OCI-LY7 (cell line): Measurements from ENCODE around the gene CCDC15. TPM values are rescaled to one million over a fixed set of nuclear protein-coding genes. Genes with fewer than 3 reads are reported as not detected.
"Not testable (repeated sequence)": the region's sequence is repeated elsewhere in the genome, so short reads cannot be mapped to it uniquely, and the experiment has no call there.

Experiments
- BruUV-seq: library from RNA; stranded (reverse); fragments of 400-500 nt; replicated peaks from 2 replicates; lab custom pipeline; 2021; lab: Mats Ljungman, UMichigan
- CTCF ChIA-PET: fragments of 300-600 bp; sonication (Branson Sonifier 250); formaldehyde crosslinking; loops from one replicate; lab custom pipeline; 2022; ENCODE audit warnings: antibody characterized with exemption; ENCODE audit not compliant: unreplicated experiment; lab: Charles Lee
- POLR2A ChIA-PET: fragments of 300-600 bp; sonication (Branson Sonifier 250); formaldehyde crosslinking; loops from one replicate; lab custom pipeline; 2022; ENCODE audit warnings: antibody characterized with exemption; lab: Charles Lee
- DNase-seq: peaks from one replicate; pipeline ENCODE4 v3.0.0-alpha.2; 2015; ENCODE audit warnings: low spot score
- H2AFZ ChIP-seq: fragments of 200-600 bp; sonication (generic), shearing (Covaris generic); 2 replicates; pipeline ENCODE4 v1.6.1; 2014; ENCODE audit warnings: mild to moderate bottlenecking, antibody characterized with exemption, low read length, moderate library complexity
- H3K27ac ChIP-seq: fragments of 200-600 bp; sonication (generic); 2 replicates; pipeline ENCODE4 v1.5.1; 2014; ENCODE audit warnings: mixed run types, low read depth, mild to moderate bottlenecking, moderate library complexity, low read length, inconsistent platforms; ENCODE audit not compliant: poor library complexity, severe bottlenecking
- H3K36me3 ChIP-seq: fragments of 200-600 bp; sonication (generic); 2 replicates; pipeline ENCODE4 v1.6.1; 2014; ENCODE audit warnings: mild to moderate bottlenecking, antibody characterized with exemption, low read length, moderate library complexity, mixed read lengths; ENCODE audit not compliant: insufficient read depth
- H3K4me1 ChIP-seq: fragments of 200-600 bp; sonication (generic); 2 replicates; pipeline ENCODE4 v1.5.1; 2014; ENCODE audit warnings: mild to moderate bottlenecking, low read length; ENCODE audit not compliant: insufficient read depth, poor library complexity, severe bottlenecking
- H3K4me2 ChIP-seq: fragments of 200-600 bp; sonication (generic); 2 replicates; pipeline ENCODE4 v1.6.1; 2014; ENCODE audit warnings: mild to moderate bottlenecking, low read length
- H3K4me3 ChIP-seq: fragments of 200-600 bp; sonication (generic); 2 replicates; pipeline ENCODE4 v1.5.1; 2014; ENCODE audit warnings: mild to moderate bottlenecking, low read depth, low read length; ENCODE audit not compliant: poor library complexity, severe bottlenecking
- H3K79me2 ChIP-seq: fragments of 200-600 bp; sonication (generic); 2 replicates; pipeline ENCODE4 v1.6.1; 2016; ENCODE audit warnings: low read depth, mild to moderate bottlenecking, low read length, moderate library complexity, mixed read lengths; ENCODE audit not compliant: insufficient read depth
- H3K9me2 ChIP-seq: fragments of 200-600 bp; sonication (generic); 2 replicates; pipeline ENCODE4 v1.6.1; 2016; ENCODE audit warnings: mild to moderate bottlenecking, low read length, mixed read lengths; ENCODE audit not compliant: insufficient read depth
- H3K9me3 ChIP-seq: fragments of 200-600 bp; sonication (generic); 2 replicates; pipeline ENCODE4 v1.6.1; 2014; ENCODE audit warnings: mild to moderate bottlenecking, mixed run types, low read length, mixed read lengths
- H4K20me1 ChIP-seq: fragments of 200-600 bp; sonication (generic); 2 replicates; pipeline ENCODE4 v1.6.1; 2014; ENCODE audit warnings: mild to moderate bottlenecking, antibody characterized with exemption, low read length, moderate library complexity, mixed read lengths; ENCODE audit not compliant: insufficient read depth
- EZH2phosphoT487 ChIP-seq: fragments of 200-600 bp; sonication (generic); IDR thresholded peaks from 2 replicates; pipeline ENCODE4 v1.6.1; 2018; ENCODE audit warnings: low read depth, borderline replicate concordance, mild to moderate bottlenecking, mixed run types, antibody characterized with exemption, low read length, moderate library complexity, mixed read lengths
- intact Hi-C: fragments of 100-400 bp; cut with micrococcal nuclease; formaldehyde crosslinking; loops from one replicate; pipeline ENCODE4 v1.10.0; 2022; ENCODE audit not compliant: unreplicated experiment
- total RNA-seq, 2 experiments: library from RNA; depleted of rRNA in 1 of 2; stranded (reverse); fragments of >200 nt in 1 of 2; shearing (Covaris generic) in 1 of 2; gene quantifications; 2 replicates each; pipeline ENCODE4 v1.2.3, GENCODE V29; 2014 to 2022
- TF ChIP-seq, protein P1 (sequence below): fragments of 200-600 bp; sonication (generic); conservative IDR thresholded peaks from 2 replicates; pipeline ENCODE4 v1.5.1; 2014; ENCODE audit warnings: mild to moderate bottlenecking, antibody characterized with exemption, low read length, moderate library complexity, mixed read lengths

The CCDC15 gene
- total RNA-seq, 2 experiments from 2014 or later, result 9.6 to 10.6 TPM

DNA sequence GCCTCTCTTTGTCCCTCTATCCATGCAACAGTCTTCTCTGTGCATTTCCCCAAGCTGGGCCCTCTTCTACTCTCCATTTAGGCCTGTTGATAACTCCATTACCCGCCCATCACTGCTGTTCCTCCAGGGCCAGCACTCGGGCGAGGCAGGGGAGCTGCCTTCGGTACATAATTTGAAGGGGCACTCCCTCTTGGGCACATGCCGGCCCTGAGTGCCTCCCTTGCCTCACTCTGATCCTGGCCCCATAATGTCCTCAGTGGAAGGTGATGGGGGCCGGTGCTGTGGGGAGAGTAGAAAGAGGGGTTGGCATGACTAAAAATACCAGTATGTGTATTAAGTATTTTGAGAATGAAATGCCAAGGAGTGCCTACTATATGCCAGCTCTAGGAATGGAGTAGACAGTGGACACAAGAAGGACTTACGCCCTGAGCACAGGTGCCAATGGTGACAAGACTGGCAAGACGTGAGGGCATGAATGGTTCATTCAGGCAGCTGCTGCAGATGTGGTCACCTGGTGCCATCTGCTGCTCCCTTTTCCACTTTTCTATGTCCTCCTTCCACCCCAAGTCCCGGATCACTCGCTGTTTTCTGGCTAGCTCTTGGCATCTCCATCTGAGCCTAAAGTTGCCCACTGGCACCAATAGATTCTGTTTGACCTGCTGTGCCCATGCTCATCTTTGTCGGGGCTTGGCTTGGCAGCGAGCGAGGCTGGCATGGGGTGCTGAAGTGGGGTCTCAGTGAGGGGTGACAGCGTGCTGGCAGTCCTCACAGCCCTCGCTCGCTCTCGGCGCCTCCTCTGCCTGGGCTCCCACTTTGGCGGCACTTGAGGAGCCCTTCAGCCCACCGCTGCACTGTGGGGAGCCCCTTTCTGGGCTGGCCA lies 134.8 kb downstream of the CCDC15 start:
- ChIA-PET CTCF (no interaction called here), POLR2A (no interaction called here)
- no peaks in the 10 kb centered on the region for H3K36me3 ChIP-seq
- H3K4me2 ChIP-seq, result no peak overlapping the region
- no peaks in the 10 kb centered on the region for H3K9me3 ChIP-seq
- intact Hi-C loops, result no loop called here
- no peaks in the 10 kb centered on the region for H3K79me2 ChIP-seq
- H3K9me2 ChIP-seq, result no peaks in the 10 kb centered on the region
- H3K4me1 ChIP-seq, result no peaks in the 10 kb centered on the region
- no peak for DNase-seq
- no peak overlapping the region for H3K4me3 ChIP-seq
- BruUV-seq, result no TSS peak
- no peak overlapping the region for H2AFZ ChIP-seq
- no peak overlapping the region for H3K27ac ChIP-seq
- H4K20me1 ChIP-seq, result no peaks in the 10 kb centered on the region
- TF ChIP-seq, protein P1, sequence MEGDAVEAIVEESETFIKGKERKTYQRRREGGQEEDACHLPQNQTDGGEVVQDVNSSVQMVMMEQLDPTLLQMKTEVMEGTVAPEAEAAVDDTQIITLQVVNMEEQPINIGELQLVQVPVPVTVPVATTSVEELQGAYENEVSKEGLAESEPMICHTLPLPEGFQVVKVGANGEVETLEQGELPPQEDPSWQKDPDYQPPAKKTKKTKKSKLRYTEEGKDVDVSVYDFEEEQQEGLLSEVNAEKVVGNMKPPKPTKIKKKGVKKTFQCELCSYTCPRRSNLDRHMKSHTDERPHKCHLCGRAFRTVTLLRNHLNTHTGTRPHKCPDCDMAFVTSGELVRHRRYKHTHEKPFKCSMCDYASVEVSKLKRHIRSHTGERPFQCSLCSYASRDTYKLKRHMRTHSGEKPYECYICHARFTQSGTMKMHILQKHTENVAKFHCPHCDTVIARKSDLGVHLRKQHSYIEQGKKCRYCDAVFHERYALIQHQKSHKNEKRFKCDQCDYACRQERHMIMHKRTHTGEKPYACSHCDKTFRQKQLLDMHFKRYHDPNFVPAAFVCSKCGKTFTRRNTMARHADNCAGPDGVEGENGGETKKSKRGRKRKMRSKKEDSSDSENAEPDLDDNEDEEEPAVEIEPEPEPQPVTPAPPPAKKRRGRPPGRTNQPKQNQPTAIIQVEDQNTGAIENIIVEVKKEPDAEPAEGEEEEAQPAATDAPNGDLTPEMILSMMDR, result no peak
- TF ChIP-seq EZH2phosphoT487, result no peak

DNA sequence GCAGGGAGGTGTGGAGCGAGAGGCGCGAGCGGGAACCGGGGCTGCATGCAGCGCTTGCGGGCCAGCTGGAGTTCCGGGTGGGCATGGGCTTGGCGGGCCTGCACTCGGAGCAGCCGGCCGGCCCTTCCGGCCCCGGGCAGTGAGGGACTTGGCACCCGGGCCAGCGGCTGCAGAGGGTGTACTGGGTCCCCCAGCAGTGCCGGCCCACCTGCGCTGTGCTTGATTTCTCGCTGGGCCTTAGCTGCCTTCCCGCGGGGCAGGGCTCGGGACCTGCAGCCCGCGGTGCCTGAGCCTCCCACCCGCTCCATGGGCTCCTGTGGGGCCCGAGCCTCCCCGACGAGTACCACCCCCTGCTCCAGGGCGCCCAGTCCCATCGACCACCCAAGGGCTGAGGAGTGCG lies 135.5 kb downstream of the CCDC15 start:
- H3K4me1 ChIP-seq, H2AFZ ChIP-seq, H3K9me2 ChIP-seq, H3K4me2 ChIP-seq, H3K27ac ChIP-seq, CTCF ChIA-PET, H3K36me3 ChIP-seq, H3K79me2 ChIP-seq, BruUV-seq, DNase-seq, intact Hi-C loops, H4K20me1 ChIP-seq, H3K4me3 ChIP-seq, H3K9me3 ChIP-seq: not testable (repeated sequence)
- POLR2A ChIA-PET, result interaction anchor here (1.1 kb wide), 1 partner anchor 9 kb away, joined by 4 read pairs; no protein-coding TSS in a partner anchor

DNA sequence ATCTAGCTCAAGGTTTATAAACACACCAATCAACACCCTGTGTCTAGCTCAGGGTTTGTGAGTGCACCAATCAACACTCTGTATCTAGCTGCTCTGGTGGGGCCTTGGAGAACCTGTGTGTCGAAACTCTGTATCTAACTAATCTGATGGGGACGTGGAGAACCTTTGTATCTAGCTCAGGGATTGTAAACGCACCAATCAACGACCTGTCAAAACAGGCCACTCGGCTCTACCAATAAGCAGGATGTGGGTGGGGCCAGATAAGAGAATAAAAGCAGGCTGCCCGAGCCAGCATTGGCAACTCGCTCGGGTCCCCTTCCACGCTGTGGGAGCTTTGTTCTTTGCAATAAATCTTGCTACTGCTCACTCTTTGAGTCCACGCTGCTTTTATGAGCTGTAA lies 136.1 kb downstream of the CCDC15 start:
- CTCF ChIA-PET, result interaction anchor here (1.4 to 1.6 kb wide), 3 partner anchors 34 to 52 kb away, joined by 5 to 12 read pairs (median 6); no protein-coding TSS in a partner anchor
- intact Hi-C loops, result loop anchor here (2.0 kb wide), 1 partner anchor 259 kb away; no protein-coding TSS in a partner anchor
- H3K4me1 ChIP-seq, H3K27ac ChIP-seq, H3K4me3 ChIP-seq, H3K79me2 ChIP-seq, H3K36me3 ChIP-seq, H2AFZ ChIP-seq, H4K20me1 ChIP-seq, H3K9me3 ChIP-seq, BruUV-seq, H3K4me2 ChIP-seq, H3K9me2 ChIP-seq, DNase-seq: not testable (repeated sequence)
- POLR2A ChIA-PET, result interaction anchor here (1.1 to 1.2 kb wide), 2 partner anchors 8 to 16 kb away, joined by 4 to 5 read pairs; no protein-coding TSS in a partner anchor
